DND-41 (cell line): Measurements from ENCODE around the gene PMEPA1.

ENCODE experiments used
- EZH2 ChIP-seq: IDR thresholded peaks from 3 replicates; pipeline ENCODE4 v1.6.1; 2012; ENCODE audit warnings: borderline replicate concordance, low read depth, mild to moderate bottlenecking, moderate library complexity, low read length, inconsistent platforms; ENCODE audit not compliant: severe bottlenecking
- TF ChIP-seq, protein P1 (sequence below): IDR thresholded peaks from 2 replicates; pipeline ENCODE4 v1.5.1; 2012; ENCODE audit warnings: borderline replicate concordance, low read length, moderate library complexity, mild to moderate bottlenecking; ENCODE audit not compliant: poor library complexity, severe bottlenecking; ENCODE audit errors: extremely low read depth

DNA sequence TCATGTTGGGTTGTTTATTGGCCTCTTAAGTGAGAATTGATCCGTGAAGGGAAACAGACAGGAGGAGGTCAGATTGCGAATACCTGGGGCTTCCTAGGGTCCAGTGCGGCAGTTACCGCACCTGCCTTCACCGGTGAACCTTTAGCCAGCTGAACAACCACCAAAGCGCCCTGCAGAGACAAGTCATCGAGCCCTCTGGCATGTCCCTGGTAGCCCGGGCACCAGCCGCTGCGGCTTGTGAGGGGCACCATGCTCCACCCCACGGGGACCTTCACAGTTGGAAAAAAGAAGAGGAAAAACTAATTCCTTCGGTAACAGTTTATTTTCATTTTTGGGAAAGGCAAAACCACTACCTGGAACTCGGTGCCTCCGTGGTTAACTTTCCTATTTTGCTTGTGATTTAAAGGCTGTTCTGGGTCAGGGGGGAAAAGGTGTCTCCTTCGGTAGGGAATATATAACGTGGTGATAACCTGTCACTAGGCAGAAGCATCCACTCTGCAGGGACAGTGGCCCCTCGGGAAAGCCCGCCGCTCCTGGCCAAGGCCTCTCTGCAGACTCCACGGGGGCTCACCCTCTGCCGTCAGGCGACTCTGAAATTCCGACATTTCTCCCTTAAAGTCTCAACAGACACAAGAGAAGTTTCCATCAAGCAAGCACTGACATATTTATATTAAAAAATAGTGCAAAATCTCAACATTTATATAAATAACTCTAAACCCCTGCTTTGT lies 58.9 kb downstream of the PMEPA1 start:
- no peak for TF ChIP-seq EZH2
- TF ChIP-seq, protein P1, sequence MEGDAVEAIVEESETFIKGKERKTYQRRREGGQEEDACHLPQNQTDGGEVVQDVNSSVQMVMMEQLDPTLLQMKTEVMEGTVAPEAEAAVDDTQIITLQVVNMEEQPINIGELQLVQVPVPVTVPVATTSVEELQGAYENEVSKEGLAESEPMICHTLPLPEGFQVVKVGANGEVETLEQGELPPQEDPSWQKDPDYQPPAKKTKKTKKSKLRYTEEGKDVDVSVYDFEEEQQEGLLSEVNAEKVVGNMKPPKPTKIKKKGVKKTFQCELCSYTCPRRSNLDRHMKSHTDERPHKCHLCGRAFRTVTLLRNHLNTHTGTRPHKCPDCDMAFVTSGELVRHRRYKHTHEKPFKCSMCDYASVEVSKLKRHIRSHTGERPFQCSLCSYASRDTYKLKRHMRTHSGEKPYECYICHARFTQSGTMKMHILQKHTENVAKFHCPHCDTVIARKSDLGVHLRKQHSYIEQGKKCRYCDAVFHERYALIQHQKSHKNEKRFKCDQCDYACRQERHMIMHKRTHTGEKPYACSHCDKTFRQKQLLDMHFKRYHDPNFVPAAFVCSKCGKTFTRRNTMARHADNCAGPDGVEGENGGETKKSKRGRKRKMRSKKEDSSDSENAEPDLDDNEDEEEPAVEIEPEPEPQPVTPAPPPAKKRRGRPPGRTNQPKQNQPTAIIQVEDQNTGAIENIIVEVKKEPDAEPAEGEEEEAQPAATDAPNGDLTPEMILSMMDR, result no peak
